Heart left ventricle (tissue), 16 donors: Measurements from ENCODE around the gene CSNK2A3. TPM values are rescaled to one million over a fixed set of nuclear protein-coding genes. Genes with fewer than 3 reads are reported as not detected.

Experiments
- ATAC-seq, 4 donors: fragments of 200-7000 bp; cut with Tn5 transposase; one replicate each; pipeline ENCODE4 v1.9.1; 2020 to 2022; ENCODE audit warnings: moderate library complexity in 4 of 4, mild to moderate bottlenecking in 3 of 4, moderate number of reproducible peaks in 1 of 4
- DNase-seq, 5 donors: peaks; one replicate each; pipeline ENCODE4 v3.0.0-alpha.2; 2020
- H3K27ac ChIP-seq, 12 donors: fragments of 200-600 bp; sonication (generic) in 4 of 12; one replicate each; pipeline versions ENCODE4 v1.5.0 to v1.8.0; 2016 to 2022; ENCODE audit warnings: mild to moderate bottlenecking in 2 of 12
- H3K27me3 ChIP-seq, 9 donors: fragments of 200-600 bp; sonication (generic) in 2 of 9; one replicate each; pipeline versions ENCODE4 v1.5.1 to v1.8.0; 2016 to 2022; ENCODE audit warnings: mild to moderate bottlenecking in 3 of 9
- H3K36me3 ChIP-seq, 9 donors: fragments of 200-600 bp; sonication (generic) in 2 of 9; one replicate each; pipeline versions ENCODE4 v1.5.0 to v1.8.0; 2018 to 2022; ENCODE audit warnings: mild to moderate bottlenecking in 2 of 9
- H3K4me1 ChIP-seq, 12 donors: fragments of 200-600 bp; sonication (generic) in 4 of 12; one replicate each; pipeline versions ENCODE4 v1.5.0 to v1.8.0; 2016 to 2022; ENCODE audit warnings: mild to moderate bottlenecking in 3 of 12
- H3K4me3 ChIP-seq, 12 donors: fragments of 200-600 bp; sonication (generic) in 4 of 12; one replicate each; pipeline versions ENCODE4 v1.5.0 to v1.8.0; 2017 to 2022; ENCODE audit warnings: mild to moderate bottlenecking in 9 of 12, moderate library complexity in 4 of 12
- H3K9me3 ChIP-seq, 12 donors: fragments of 200-600 bp; sonication (generic) in 4 of 12; one replicate each; pipeline versions ENCODE4 v1.5.0 to v1.8.0; 2016 to 2022; ENCODE audit warnings: mild to moderate bottlenecking in 1 of 12
- CTCF ChIP-seq, 12 donors: fragments of 200-600 bp; sonication (generic) in 4 of 12; IDR thresholded peaks; one replicate each; pipeline versions ENCODE4 v1.5.0 to v1.8.0; 2018 to 2022; ENCODE audit warnings: antibody characterized with exemption in 12 of 12, mild to moderate bottlenecking in 5 of 12
- WGBS, 4 donors: extraction: QIAGEN DNeasy Blood & Tissue Kit in 2 of 4; methylation state at CpG; one replicate each; pipeline versions ENCODE4 v1.1.5 to v1.1.7; 2013 to 2018; 5-methylcytosine and 5-hydroxymethylcytosine counted together
- intact Hi-C, 10 donors: fragments of 100-400 bp; cut with DNase I; formaldehyde crosslinking; loops; one replicate each; pipeline versions ENCODE4 v1.11.1 to v1.14.2; 2022
- polyA plus RNA-seq, 2 donors: library from polyadenylated mRNA; stranded (reverse); fragments of 200-250 nt; gene quantifications; one replicate each; pipeline ENCODE4 v1.2.3, GENCODE V29; 2013
- total RNA-seq, 9 donors: library from RNA; depleted of rRNA in 2 of 9; stranded (reverse); fragments of >200 nt in 2 of 9; fragmentation: NEBNext Ultra II Directional in 3 of 9; extraction: Animal tissue kit (Norgen Biotek cat#: 25700) in 3 of 9; gene quantifications; one replicate each; pipeline versions ENCODE4 v1.1.0 to v1.2.4, GENCODE V29; 2016 to 2023
- donor health status: ischemic (EF 13 %, LVEDD 7.1; RV severe dilation, severe dysfunction).
- donor health status: healthy with polysubstance abuse.
- donor health status: DM: no; HTN: yes; CAD: no.
- donor health status: DM: no; HTN: no; CAD: no.
- donor health status: ischemic (EF 25% LVEDD 6.9; RV normal size, moderate dysfunction).
- donor health status: ischemic (EF 25% LVEDD 5.7; RV mildly dilated, moderate dysfunction).
- donor health status: healthy.
- donor health status: DM: yes; HTN: yes; CAD: no.
- donor health status: ischemic (EF 35%, LVEDD 5.7; RV mildly dilated, moderate dysfunction).
- donor health status: nonischemic (EF 11% LVEDD 7.7; RV severe dilation, severe dysfunction).
- donor health status: DM: yes; HTN: yes; CAD: no.
- donor health status: PGD.
- donor health status: ischemic (EF 29% LVEDD 5.4; RV normal size, mild dysfunction).
- donor health status: nonischemic (EF 23%, LVEDD 6.1; RV moderate dilation, normal function).

The CSNK2A3 gene
- total and polyA plus RNA-seq, 11 donors, result 0.34 to 2.1 (median 1.3) TPM

GRCh38 chr11:11302565-11302964, 50.5 kb downstream of the CSNK2A3 start:
- Histone ChIP-seq H3K4me1 (no peaks in the 10 kb centered on the region), H3K36me3 (peaks cover 0 to 20% (median 5%) of the 10 kb centered on the region in 9 donors), H3K27me3 (no peaks in the 10 kb centered on the region), H3K27ac (no peak overlapping the region), H3K4me3 (no peak overlapping the region), H3K9me3 (no peaks in the 10 kb centered on the region)
- DNase-seq (no peak), ATAC-seq (no peak)
- WGBS, 4 donors, result 79 to 85% (median 82%) methylated on average over 10 of the region's 10 CpGs
- no peak for TF ChIP-seq CTCF (IDR thresholded peaks at IDR 0.05)
- intact Hi-C loops, result no loop called here
